Activated T-cell treated with anti-CD3 and anti-CD28 coated beads, Interleukin-2, amount 50 U/mL, for 24 hours (primary cell): ENCODE data around the gene OBSCN.

Experiments used
- DNase-seq: peaks from one replicate; pipeline ENCODE4 v3.0.0-alpha.2; 2020
- H3K27ac Mint-ChIP-seq: 2 replicates; pipeline ENCODE4 v1.8.0; 2020; ENCODE audit warnings: mild to moderate bottlenecking, mixed read lengths
- H3K27me3 Mint-ChIP-seq: 2 replicates; pipeline ENCODE4 v1.8.0; 2020; ENCODE audit warnings: mixed read lengths
- H3K36me3 Mint-ChIP-seq: 2 replicates; pipeline ENCODE4 v1.8.0; 2020; ENCODE audit warnings: low read depth, mixed read lengths
- H3K4me1 Mint-ChIP-seq: 2 replicates; pipeline ENCODE4 v1.8.0; 2020; ENCODE audit warnings: low read depth, mixed read lengths
- H3K4me3 Mint-ChIP-seq: 2 replicates; pipeline ENCODE4 v1.8.0; 2020; ENCODE audit warnings: mild to moderate bottlenecking, moderate library complexity, mixed read lengths
- H3K9me3 Mint-ChIP-seq: 2 replicates; pipeline ENCODE4 v1.8.0; 2020; ENCODE audit warnings: mixed read lengths

OBSCN gene

GRCh38 chr1:228361314-228362140 is 153.7 kb downstream of the OBSCN start:
- no peak for DNase-seq
- Mint-ChIP-seq H3K36me3 (no peaks in the 10 kb centered on the region), H3K27me3 (no peaks in the 10 kb centered on the region), H3K9me3 (no peaks in the 10 kb centered on the region), H3K4me3 (no peak overlapping the region), H3K27ac (no peak overlapping the region), H3K4me1 (no peaks in the 10 kb centered on the region)

- DNase-seq = no peak
- no peak overlapping the region for H3K27ac Mint-ChIP-seq
- H3K27me3 Mint-ChIP-seq = no peaks in the 10 kb centered on the region
- no peaks in the 10 kb centered on the region for H3K36me3 Mint-ChIP-seq
- H3K9me3 Mint-ChIP-seq = no peaks in the 10 kb centered on the region
- no peak overlapping the region for H3K4me3 Mint-ChIP-seq
- H3K4me1 Mint-ChIP-seq = no peaks in the 10 kb centered on the region
These were observed 154.5 kb downstream of the OBSCN start for GRCh38 chr1:228362141-228362883.

DNA sequence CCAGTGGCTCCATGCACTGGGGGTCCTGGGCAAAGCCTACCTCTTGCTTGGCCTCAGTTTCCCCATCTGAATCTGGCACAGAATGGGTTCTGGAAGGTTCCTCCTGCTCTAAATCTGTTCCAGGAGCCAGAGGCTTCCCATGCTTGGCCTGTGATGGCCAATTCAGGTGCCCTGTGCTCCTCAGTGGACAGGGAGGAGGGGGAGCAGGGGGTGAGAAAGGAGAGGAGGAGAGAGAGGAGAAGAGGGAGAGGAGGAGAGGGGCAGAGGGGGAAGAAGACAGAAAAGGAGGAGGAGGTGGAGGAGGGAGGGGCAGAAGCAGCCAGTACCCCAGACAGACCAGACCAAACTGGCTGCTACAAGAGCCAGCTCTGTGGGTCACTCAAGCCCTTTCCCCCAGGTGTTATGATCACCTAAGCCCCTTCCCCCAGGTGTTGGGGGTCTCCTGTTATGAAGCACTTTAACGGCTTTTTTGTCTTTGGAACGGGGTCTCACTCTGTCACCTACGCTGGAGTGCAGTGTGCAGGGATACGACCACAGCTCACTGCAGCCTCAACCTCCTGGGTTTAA is 155.1 kb downstream of the OBSCN start:
- Mint-ChIP-seq H3K27me3 (no peaks in the 10 kb centered on the region), H3K36me3 (no peaks in the 10 kb centered on the region), H3K27ac (no peak overlapping the region), H3K9me3 (no peaks in the 10 kb centered on the region), H3K4me1 (no peaks in the 10 kb centered on the region), H3K4me3 (no peak overlapping the region)
- no peak for DNase-seq

GRCh38 chr1:228363686-228364067 is 155.8 kb downstream of the OBSCN start:
- no peaks in the 10 kb centered on the region for H3K4me1 Mint-ChIP-seq
- no peak overlapping the region for H3K27ac Mint-ChIP-seq
- no peaks in the 10 kb centered on the region for H3K36me3 Mint-ChIP-seq
- no peak for DNase-seq
- no peak overlapping the region for H3K4me3 Mint-ChIP-seq
- H3K27me3 Mint-ChIP-seq = no peaks in the 10 kb centered on the region
- H3K9me3 Mint-ChIP-seq = no peaks in the 10 kb centered on the region

DNA sequence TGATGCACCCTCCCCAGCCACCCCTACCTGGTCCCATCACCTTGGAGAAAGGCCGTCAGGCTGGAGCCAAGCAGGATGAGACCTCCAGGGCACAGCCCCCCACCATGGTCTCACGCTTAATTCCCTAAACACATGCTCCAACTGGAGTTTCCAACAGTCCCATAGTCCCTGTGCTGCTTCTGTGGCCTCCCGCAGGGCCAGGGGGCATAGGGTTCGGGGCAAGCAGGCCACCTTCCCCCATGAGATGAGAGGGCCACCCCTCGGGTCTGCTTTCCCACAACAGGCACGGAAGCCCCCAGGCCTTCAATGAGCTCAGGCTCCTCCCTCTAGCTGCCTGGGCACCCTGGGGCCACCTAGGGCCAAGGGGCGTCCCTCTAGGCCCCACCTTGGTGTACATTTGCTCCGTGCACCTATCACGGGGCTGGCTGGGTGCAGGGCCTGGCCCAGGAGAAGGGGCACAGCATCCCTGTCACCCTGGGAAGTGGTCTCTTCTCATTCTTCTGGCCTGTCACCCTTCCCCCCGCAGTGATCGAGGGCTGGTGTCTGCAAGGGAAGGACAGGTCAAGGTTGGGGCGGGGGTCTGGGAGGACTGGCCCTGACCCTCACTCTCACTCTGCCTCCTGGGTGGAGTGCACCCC is 156.3 kb downstream of the OBSCN start:
- no peak for DNase-seq
- Mint-ChIP-seq H3K9me3 (no peaks in the 10 kb centered on the region), H3K27ac (no peak overlapping the region), H3K27me3 (no peaks in the 10 kb centered on the region), H3K4me3 (no peak overlapping the region), H3K36me3 (no peaks in the 10 kb centered on the region), H3K4me1 (no peaks in the 10 kb centered on the region)

GRCh38 chr1:228364706-228365213 is 156.9 kb downstream of the OBSCN start:
- H3K36me3 Mint-ChIP-seq = no peaks in the 10 kb centered on the region
- no peaks in the 10 kb centered on the region for H3K27me3 Mint-ChIP-seq
- H3K4me3 Mint-ChIP-seq = no peak overlapping the region
- no peak for DNase-seq
- no peaks in the 10 kb centered on the region for H3K4me1 Mint-ChIP-seq
- H3K27ac Mint-ChIP-seq = no peak overlapping the region
- H3K9me3 Mint-ChIP-seq = no peaks in the 10 kb centered on the region

DNA sequence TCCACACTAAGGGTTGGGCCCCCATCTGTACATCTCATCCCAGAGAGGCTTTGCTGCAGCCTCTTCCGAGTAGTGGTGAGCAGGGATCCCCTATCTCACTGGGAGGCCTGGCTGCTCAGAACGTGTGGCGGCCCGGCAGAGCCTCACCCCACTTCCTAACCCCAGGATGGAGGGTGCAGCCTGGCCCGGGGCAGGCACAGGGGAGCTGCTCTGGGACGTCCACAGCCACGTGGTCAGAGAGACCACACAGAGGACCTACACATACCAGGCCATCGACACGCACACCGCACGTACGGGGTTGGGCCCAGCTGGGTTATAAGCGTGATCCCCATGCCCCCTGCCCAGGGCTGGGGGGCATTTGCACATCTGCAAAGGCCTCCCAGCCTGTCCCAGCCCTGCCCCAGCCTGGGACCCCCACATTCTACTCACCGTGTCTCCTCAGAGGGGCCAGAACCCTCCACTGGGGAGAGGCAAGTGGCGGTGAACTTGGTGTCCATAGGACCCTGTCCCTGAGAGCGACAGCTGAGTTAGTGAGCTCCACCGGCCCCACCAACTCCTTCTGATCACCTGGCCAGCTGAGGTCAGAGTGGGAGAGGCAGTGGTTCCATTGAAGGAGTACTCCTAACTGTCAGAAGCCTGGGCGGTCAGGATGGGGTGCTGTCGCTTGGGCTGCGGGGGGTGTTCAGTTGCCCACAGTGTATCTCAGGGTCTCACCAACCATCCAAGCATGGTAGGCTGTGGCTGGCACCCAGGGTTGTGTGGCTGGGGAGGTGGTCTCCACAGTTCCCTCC is 157.6 kb downstream of the OBSCN start:
- no peaks in the 10 kb centered on the region for H3K9me3 Mint-ChIP-seq
- no peak overlapping the region for H3K27ac Mint-ChIP-seq
- H3K27me3 Mint-ChIP-seq = no peaks in the 10 kb centered on the region
- no peaks in the 10 kb centered on the region for H3K36me3 Mint-ChIP-seq
- H3K4me3 Mint-ChIP-seq = no peak overlapping the region
- H3K4me1 Mint-ChIP-seq = no peaks in the 10 kb centered on the region
- DNase-seq = no peak

DNA sequence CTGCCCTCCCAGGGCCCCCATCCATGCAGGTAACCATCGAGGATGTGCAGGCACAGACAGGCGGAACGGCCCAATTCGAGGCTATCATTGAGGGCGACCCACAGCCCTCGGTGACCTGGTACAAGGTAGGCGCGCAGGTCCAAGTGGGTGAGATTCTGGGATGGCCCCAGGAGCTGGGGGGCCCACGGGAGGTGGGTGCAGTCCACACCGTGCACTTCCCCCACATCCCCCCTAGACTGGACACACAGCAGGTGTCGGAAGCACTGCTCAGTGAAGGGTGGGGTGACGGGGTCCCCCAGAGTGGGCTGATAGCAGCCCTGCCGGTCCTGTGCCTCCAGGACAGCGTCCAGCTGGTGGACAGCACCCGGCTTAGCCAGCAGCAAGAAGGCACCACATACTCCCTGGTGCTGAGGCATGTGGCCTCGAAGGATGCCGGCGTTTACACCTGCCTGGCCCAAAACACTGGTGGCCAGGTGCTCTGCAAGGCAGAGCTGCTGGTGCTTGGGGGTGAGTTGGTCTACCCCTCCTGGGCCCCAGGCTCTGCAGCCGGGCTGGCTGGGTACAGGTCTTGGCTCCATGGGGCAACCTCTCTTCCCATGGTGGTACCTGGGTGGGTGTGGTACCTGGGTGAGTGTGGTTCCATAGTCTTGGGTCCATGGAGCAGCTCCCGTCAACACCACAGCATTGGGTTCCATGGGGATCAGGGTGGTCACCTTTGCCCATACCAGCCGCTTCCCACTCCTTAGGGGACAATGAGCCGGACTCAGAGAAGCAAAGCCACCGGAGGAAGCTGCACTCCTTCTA is 158.4 kb downstream of the OBSCN start:
- H3K27ac Mint-ChIP-seq = no peak overlapping the region
- H3K36me3 Mint-ChIP-seq = no peaks in the 10 kb centered on the region
- no peak for DNase-seq
- H3K27me3 Mint-ChIP-seq = no peaks in the 10 kb centered on the region
- no peak overlapping the region for H3K4me3 Mint-ChIP-seq
- no peaks in the 10 kb centered on the region for H3K9me3 Mint-ChIP-seq
- no peaks in the 10 kb centered on the region for H3K4me1 Mint-ChIP-seq

GRCh38 chr1:228366866-228367741 is 159.3 kb downstream of the OBSCN start:
- no peaks in the 10 kb centered on the region for H3K27me3 Mint-ChIP-seq
- H3K4me3 Mint-ChIP-seq = no peak overlapping the region
- H3K4me1 Mint-ChIP-seq = no peaks in the 10 kb centered on the region
- no peak overlapping the region for H3K27ac Mint-ChIP-seq
- DNase-seq = no peak
- H3K9me3 Mint-ChIP-seq = no peaks in the 10 kb centered on the region
- H3K36me3 Mint-ChIP-seq = no peaks in the 10 kb centered on the region

- no peaks in the 10 kb centered on the region for H3K9me3 Mint-ChIP-seq
- no peaks in the 10 kb centered on the region for H3K4me1 Mint-ChIP-seq
- no peaks in the 10 kb centered on the region for H3K36me3 Mint-ChIP-seq
- no peak for DNase-seq
- no peaks in the 10 kb centered on the region for H3K27me3 Mint-ChIP-seq
- no peak overlapping the region for H3K27ac Mint-ChIP-seq
- no peak overlapping the region for H3K4me3 Mint-ChIP-seq
These were observed 160.3 kb downstream of the OBSCN start for GRCh38 chr1:228367798-228368791.

DNA sequence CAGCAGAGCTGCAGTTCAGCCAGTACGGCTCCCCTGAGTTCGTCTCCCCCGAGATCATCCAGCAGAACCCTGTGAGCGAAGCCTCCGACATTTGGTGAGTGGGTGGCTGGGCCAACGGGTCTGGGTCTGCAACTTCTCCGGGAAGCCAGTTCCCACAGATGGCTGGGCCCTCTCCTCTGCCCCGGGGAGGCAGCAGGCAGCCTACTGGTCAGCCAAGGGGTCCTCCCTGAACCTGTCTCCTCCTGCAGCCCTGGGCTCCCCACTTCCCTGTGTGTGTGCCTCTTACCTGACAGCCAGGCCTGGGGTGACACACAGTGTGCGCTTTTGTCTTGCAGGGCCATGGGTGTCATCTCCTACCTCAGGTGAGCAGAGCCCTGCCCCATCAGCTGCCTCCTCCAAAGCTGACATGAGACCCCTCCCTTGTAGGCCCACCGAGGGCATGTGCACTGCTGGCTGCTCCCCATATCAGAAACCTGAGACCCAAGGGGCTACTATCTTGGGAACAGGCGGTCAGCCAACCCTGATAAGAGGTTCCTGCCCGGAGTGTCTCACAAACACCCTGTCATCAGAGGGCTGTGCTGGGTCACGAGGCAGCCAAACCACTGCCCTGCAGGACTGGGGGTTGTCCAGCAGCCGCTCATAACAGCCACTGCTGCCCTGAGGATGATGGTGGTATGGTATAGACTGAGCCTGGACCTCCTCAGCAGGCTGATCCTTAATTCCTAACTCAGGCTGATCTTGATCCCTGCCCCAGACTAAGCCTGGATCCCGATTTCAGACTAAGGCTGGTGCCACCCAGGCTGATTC is 161.2 kb downstream of the OBSCN start:
- Mint-ChIP-seq H3K9me3 (no peaks in the 10 kb centered on the region), H3K27me3 (no peaks in the 10 kb centered on the region), H3K27ac (no peak overlapping the region), H3K4me3 (no peak overlapping the region), H3K36me3 (no peaks in the 10 kb centered on the region), H3K4me1 (no peaks in the 10 kb centered on the region)
- DNase-seq = no peak
